Activated CD8-positive, alpha-beta memory T cell treated with anti-CD3 and anti-CD28 coated beads for 48 hours (primary cell): ENCODE results near the gene ADGRE1.

Source experiments
- DNase-seq, 3 experiments: peaks; one replicate each; pipeline ENCODE4 v3.0.0-alpha.2; 2020; ENCODE audit warnings: low read depth in 2 of 3, low spot score in 2 of 3

The ADGRE1 gene

GRCh38 chr19:6955082-6955481 lies 67.7 kb downstream of the ADGRE1 start:
- DNase-seq, result no peak

- no peak for DNase-seq
Measured at GRCh38 chr19:6956573-6956972, 69.2 kb downstream of the ADGRE1 start.

- DNase-seq, result no peak
Measured at GRCh38 chr19:6958791-6959190, 71.4 kb downstream of the ADGRE1 start.

DNA sequence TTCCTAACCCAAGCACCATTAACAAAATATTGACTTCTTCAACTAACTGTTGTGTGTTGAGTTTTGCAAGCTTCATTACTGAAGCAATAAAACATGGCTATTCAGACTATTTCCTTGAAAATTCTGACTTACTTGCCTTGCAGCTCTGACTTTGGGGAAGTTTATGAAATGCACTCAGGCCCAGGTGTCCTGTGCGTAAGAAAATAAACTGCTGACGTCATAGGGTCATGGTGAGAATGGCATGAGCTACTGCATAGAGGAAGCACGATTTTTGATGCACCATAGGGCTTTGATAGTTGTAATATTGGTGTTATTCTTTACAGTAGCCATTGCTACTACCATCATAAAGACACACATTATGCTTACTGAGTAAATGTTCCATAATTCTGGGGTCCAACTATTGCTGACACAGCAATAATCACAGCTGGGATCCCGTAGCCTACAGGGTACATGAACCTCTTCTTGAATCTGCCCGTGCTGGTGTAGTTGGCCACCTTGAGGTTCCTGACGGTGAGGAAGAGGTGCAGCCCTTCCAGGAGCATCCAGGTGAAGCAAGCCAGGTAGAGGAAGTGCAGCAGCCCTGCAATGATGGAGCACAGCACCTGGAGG lies 76.0 kb downstream of the ADGRE1 start:
- no peak for DNase-seq

GRCh38 chr19:6963937-6964336 lies 76.6 kb downstream of the ADGRE1 start:
- peak in 2 of 3 experiments; percentile 4 to 14 for DNase-seq

DNA sequence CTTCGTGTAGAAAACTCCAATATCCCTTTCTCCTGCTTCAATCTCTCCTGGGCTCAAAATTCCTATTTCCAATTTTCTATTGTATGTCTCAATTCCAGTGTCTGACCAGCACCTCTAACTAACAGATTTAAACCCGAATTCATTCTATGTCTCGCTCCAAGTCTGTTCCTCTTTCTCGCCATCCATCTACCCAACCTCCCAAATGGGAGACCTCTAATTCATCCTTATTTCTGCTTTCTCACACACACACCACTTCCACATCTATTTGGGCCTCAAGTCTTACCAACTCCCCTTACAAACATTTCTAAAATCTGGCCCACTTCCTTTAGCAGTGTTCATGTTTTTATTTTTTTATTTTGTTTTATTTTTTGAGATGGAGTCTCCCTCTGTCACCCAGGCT lies 80.6 kb downstream of the ADGRE1 start:
- no peak for DNase-seq

DNA sequence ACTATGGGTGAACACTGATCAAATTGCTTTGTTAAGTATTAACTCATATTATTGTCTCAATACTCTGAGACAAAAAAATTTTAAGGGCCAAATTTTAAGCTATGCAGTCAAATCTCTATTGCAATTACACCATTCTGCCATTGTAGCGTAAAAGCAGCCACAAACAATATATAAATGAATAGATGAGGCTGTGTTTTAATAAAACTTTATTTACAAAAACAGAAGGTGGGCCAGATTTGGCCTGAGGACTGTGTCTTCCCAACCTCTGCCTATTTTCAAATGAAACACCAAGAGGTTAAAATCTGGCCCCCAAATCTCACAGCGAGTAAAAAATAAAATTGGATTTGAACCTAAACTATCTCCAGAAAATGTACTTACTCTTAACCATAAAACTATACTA lies 82.1 kb downstream of the ADGRE1 start:
- DNase-seq, result no peak

DNA sequence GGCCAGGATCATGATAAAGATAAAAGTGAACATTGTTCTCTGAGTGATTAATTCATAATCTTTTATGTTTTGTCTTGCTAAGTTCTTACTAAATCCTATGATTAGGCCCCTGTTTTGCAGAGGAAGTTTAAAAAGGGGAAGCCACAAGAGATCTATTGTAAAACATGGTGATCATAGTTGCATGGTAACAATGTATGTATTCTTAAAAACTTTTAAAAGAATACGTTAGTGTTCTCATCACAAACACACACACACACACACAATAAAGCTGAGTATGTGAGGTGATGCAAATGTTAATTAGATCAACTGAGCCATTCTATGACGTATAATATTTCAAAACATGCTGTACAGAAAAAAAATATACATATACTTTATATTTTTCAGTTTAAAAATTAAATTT lies 82.6 kb downstream of the ADGRE1 start:
- DNase-seq, result no peak

DNA sequence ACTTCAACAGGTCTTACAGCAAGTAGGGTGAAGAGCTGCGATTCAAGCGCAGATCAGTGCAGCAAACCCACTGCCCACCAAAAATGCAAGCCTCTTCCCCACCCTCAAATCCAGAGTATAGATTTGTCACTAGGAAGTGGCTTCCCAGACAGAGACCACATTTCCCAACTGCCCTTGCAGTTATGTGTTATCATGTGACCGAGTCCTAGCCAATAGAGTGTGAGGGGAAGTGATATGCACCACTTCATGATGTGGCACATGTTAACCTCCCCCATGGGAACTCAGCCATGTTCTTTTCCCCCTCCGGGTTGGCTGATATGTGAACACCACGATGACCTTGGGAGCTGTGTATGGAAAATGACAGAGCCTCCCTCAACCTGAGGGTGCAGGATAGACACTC lies 83.1 kb downstream of the ADGRE1 start:
- no peak for DNase-seq

DNA sequence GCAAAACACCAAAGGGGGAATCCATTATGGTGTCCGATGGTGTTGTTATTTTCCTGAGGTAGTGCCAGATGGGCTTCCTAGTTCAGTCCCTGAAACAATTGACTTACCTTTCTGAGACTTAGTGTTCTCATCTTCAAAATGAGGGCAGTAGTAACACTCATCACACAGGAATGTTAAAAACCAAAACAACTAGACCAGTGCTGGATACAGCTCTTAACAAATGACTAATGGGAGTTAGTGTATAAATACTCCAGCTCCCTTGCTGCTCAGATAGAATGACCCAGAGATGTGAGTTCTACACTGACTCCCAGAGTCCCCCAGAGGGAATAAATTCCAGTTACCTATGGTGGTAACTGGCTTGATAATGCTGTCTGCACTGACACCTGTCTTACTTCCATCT lies 84.0 kb downstream of the ADGRE1 start:
- no peak for DNase-seq

DNA sequence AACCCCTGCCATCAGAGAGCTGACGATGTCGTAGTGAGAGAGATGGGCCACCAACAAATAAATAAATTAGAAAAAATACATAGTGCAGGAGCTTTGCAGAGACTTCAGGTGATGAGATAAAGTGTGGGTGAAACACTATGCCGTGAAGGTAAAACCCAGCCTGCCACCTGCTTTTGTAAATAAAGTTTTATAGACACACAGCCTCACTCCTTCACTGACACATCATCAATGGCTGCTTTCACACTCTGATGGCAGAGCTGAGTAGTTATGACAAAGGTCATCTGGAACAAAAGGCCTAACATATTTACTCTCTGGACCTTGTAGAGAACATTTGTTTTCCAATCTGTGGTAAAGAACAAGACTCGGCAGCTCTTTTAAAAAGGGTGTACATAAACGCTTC lies 88.8 kb downstream of the ADGRE1 start:
- DNase-seq, result no peak

- no peak for DNase-seq
Measured at GRCh38 chr19:6979399-6979798, 92.0 kb downstream of the ADGRE1 start.

DNA sequence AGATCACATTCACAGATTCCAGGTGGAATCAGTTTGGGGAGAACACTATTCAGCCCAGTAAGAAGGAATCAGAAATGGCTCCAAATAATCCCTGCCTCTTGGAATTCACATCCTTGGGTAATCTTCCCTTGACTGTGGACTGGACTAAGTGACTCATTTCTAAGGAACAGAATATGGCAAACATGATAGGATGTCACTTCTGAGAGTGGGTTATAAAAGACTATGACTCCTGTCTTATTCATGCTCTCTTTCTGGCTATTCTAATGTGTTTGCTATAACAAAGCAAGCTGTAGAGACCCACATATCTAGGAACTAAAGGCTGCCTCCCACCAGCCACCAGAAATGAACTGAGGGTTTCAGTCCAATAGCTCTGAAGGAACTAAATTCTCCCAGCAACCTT lies 96.1 kb downstream of the ADGRE1 start:
- no peak for DNase-seq

DNA sequence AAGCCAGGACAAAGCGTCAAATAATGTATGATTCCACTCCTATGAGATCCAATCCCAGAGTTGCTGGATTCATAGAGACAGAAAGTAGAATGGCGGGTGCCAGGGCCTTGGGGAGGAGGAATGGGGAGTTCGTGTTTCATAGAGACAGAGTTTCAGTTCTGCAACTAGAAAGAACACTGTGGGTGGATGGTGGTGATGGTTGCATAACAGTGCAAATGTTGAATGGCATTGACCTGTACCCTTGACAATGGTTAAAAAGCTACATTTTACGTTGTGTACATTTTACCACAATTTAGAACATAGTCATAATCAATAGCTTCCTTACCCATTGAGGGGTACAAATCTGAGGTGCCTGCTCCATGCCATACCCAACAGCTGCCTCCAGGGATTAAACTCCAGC lies 100.5 kb downstream of the ADGRE1 start:
- no peak for DNase-seq

DNA sequence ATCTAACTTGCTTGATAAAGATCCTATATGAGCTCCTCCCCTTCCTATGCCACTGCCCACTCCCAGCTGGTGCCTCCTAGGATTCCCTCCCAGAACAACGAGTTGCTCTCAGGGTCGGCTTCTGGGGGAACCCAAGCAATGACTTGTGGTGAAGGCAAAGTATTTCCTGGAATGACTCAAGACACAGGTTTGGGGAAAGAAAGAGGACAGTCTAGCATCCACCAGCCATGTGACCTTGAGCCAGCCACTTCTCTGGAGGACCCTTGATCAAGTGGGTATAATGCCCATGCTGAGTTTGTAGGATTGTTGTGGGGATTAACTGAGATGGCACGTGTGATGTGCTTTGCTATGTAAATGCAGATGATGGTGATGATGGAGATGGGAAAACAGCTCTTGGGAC lies 100.9 kb downstream of the ADGRE1 start:
- DNase-seq, result no peak
